Fibroblast of skin of abdomen (primary cell): ENCODE measurements around the gene PCLO.
"Not testable (repeated sequence)": the region's sequence is repeated elsewhere in the genome, so short reads cannot be mapped to it uniquely, and the experiment has no call there.

Experiments
- DNase-seq: peaks from one replicate; pipeline ENCODE4 v3.0.0-alpha.2; 2013

The PCLO gene

DNA sequence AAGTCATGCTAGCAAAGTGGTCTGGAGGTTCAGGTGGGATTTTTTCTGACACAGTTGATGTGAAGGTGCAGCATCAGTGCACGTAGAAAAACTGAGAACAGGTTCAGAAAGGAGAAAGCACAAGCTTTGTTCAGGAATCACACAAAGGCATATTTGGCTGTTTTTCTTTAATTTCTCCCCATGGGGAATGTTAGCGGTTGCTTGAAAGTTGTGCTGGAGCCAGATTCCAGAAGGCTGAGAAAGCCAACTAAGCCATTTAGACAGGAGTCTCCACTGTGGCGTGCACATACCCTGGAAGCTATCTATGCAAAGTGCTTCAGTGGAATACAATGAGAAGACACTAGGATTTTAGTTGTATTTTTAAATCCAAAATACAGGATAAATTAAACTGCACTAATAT is 201.4 kb downstream of the PCLO start:
- DNase-seq = no peak

DNA sequence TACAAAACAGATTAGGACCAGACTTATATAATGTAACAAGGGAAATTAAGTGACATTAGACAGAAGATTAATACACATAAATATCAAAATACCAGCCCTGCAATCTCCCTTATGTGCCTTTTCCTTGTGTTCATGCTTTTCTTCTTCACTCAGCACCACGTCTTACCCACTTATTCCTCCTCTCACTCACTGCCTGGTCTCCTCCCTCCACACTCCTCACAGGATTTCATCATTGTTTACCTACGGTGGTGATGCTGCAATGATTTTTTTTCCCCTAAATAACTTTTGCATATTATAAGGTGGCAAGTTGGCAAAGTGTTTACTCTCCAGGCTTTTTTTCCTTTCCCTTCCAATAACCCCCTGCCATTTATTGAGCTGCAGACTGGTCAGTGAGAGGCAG is 203.2 kb downstream of the PCLO start:
- DNase-seq = no peak

DNA sequence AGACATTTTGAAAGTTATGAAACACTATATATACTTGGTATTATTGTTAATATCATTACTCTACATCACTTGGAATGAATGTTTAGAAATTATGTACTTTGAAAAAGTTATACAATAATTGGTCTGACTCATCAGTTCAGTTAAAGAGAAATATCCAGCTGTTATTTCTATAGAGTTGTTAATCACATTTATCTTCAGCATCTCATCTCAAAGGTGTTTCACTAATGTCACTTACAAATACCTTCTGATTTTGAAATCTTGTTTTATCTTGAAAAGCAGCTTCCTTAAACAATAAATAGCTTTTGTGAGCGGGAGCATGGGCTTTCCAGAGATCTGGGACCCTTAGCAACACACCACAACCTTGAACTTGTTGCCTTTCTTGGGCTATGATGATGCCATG is 205.2 kb downstream of the PCLO start:
- DNase-seq = no peak

DNA sequence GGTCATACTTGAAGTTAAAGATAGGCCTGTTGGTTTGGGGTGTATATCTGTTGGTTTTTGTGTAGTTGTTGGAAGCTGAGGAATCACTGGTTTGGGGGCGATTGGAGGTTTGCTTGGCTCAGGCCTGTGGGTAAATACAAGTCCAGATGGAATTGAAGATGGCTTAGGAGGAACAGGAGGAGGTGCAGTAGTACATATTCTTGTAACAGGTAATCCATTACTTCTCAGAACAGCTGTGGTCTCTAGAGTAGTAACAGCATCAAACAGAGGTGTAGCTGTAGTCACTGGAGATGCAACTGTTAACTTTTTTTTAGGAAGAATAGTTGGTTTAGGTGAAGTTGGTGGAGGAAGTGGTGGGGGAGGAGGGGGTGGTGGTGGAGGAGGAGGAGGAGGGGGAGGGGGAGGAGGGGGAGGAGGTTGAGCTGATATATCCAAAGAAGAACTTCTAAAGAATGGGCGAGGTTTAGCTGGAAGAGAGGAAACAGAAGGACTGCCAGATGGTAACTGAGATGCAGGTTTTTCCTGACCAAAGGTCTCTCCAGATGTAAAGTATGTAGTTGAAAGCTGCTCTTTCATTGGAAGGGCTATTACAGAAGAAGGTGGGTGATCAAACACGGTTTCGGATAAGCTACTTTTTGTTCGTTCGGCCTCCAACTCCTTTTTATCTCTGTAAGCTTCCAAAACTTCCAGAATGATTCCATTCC is 209.2 kb downstream of the PCLO start:
- no peak for DNase-seq

DNA sequence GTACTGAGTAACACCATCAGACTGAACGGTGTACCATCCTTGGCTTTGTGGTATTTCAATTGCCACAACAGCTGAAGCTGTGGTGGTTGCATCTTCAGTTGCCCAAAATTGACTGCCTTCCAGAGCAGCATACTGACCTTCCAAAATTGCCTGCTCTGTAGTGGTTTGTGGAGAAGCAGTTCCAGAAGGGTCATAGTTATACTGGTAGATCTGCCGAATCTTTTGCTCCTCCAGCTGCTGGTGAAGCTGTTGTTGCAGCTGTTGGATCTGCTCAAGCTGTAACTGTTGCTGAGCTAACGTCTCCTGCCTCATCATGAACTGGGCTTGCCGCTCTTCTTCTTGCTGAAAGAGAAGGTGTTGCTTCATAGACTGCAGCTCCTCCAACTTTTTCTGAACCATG is 212.2 kb downstream of the PCLO start:
- DNase-seq = no peak

DNA sequence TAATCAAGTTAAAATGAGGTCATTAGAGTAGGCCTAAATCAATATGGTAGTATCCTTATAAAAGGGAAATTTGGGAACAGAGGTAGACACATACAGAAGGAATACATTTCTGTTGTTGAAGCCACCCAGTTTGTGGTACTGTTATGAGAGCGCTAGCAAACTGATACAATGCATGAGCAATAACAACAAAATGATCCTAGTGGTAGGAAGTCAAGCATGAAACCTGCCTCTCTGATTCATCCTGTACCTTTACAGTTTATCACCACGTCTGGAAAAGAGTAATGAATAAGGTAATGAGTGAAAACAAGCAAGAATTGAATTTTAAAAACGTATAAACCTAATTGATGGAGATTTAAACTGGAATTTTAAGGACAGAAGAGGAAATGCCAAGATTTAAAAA is 217.2 kb downstream of the PCLO start:
- DNase-seq = no peak

DNA sequence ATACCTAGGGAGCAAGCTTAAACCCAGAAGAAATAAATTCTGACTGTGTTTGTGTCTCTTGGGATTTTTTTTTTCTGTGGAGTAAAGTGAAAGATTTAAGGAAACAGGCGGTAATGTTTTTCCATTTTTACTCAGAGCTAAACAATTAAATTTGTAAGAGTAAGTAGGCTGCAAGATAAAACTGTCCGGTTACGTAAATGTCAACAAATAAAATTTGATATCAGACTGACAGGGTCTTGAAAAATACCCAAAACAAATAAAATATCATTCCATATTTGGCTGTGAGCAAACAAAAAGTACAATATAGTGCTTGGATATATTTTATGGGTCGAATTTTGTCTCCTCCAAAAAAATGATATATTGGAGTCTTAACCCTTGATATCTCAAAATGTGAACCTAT is 217.6 kb downstream of the PCLO start:
- DNase-seq = no peak

DNA sequence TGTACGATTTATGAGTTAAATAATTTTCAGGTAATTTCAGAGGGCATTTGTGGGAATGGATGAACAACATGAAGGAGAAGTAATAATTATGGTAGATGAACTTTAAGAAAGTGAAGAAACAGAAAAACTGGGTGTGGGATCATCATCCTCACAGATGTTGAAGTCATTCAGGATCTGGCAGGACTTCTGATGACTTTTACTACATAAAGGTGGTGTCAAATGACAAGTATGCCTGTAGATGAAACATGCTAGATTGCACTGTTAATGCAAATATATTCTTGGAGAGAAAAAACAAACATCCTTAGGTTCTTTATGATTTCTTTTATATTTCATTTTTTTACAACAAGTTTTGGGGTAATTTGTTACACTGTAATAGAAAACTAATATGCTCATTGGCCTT is 230.2 kb downstream of the PCLO start:
- DNase-seq = no peak

DNA sequence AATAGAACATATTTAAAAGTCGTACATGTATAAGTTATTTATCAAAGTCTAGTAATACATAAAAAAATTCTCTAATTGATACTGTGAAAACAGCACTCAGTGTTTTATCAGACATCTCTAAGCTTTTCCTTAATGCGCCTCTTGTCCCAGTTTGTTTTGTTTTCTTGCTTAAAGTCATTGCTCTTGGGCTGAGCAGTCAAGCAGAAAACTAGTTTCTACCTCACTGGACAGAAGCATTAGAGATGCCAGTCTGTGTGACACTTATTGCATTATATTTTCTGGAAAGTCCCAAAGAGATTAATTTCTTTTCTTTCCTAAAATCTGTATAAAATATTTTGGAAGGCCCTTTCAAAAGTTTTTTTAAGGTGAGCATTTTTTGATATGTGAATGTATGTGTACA is 236.2 kb downstream of the PCLO start:
- DNase-seq = no peak

DNA sequence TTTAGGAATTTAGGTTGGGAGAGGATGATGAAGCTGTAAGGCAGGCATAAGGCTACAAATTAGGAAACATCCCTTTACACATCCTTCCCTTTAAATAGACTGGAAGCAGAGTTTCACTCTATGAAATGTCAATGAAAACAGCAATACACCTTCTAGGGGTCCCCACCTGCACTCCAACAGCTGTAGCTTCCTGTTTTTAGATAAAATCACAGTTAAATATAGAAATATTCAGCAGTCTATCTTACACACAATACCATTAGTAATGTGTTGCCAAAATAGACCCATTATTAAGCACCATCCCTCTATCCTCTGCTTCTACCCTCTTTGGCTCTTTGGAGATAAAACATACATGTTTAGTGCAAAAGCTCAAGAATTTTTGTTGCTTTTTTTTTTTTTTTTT is 237.4 kb downstream of the PCLO start:
- no peak for DNase-seq

DNA sequence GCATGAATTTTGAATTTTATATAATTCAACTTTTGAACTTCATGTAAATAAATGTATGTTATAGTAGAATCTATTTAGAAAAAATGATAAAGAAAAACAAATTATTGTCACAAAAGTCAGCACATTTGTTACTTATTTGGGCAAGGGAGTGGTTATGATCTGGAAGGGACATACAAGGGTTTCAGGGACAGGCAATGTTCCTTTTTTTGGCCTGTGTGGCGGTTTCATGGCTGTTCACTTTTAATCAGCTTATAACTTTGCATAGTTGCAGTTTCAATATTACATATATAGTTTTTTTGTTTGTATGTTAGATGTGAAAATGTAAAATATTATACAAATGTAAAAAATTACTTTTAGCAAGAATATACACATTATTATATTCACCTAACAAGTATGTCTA is 256.2 kb downstream of the PCLO start:
- DNase-seq = no peak

DNA sequence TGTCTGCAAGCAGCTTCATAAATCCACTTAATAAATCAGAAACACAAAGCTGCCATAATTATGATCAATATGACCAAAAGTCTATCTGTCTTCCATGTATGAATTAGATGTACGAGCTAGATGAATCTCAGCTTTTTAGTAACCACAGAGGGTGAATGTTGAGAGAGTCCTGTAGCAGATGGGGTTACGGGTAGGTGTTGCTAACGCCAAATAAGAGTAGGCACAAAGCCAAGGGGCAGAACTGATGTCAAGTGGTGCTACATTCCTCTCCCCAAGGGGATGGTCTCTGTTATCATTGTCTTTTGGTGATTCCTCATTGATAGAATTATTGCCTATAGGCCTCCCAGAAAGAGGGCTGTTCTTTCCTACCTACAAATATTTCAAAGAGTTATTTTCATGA is 257.8 kb downstream of the PCLO start:
- DNase-seq = no peak

DNA sequence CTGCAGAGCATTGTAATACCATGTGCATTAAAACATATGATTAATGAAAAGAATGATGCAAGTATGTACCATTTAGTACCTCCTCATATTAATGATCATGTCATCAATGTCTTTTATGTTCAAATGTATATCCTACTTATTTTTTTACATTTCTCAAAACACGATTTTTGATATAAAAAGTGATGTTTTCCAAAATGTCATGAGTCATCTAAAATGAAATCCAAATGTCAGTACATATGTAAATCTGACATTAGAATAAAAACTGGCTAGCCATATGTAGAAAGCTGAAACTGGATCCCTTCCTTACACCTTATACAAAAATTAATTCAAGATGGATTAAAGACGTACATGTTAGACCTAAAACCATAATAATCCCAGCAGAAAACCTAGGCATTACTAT is 261.6 kb downstream of the PCLO start:
- DNase-seq = not testable (repeated sequence)

DNA sequence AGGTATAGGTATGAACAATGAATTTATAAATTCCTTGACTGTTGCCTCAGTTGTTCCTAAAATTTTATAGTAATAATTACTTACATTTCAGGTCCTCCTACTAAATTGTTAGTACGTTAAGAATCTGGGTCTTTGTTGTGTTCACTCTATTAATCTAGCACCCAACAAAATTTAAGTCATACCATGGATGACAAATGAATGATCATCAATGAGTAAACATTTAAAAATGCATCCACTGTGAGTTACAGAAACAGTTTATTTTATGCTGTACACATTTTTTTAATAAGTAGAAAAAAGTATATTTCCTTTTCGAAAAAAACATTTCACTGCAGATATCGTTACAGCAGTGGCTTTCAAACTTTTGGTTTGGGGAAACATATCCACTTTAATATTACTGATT is 265.2 kb downstream of the PCLO start:
- DNase-seq = no peak

DNA sequence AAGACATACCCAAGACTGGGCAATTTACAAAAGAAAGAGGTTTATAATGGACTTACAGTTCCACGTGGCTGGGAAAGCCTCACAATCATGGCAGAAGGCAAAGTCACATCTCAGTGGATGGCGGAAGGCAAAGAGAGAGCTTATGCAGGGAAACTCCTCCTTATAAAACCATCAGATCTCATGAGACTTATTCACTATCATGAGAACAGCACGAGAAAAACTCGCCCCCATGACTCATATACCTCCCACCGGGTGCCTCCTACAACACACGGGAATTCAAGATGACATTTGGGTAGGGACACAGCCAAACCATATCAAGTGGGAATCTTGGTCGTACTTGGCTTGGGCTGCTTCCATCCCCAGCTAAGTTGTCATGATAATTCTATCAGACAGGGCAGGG is 268.3 kb downstream of the PCLO start:
- not testable (repeated sequence) for DNase-seq

DNA sequence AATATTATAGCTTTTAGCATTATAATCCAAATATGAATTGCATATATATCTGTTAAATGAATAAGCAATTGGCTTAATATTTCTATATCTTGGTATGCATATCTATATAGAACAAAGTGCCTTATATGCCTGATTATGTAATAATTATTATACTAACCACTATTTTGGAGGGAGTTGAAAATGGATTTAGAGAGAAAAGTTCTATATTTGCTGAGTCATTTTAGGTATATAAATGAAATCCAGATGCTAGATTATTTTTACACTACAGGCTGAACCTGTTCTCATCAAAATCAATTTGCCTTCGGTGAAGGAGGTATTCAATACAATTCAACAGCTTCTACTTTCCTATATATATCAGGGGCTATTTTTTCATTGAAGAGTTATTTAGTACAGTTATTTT is 276.4 kb downstream of the PCLO start:
- DNase-seq = no peak

DNA sequence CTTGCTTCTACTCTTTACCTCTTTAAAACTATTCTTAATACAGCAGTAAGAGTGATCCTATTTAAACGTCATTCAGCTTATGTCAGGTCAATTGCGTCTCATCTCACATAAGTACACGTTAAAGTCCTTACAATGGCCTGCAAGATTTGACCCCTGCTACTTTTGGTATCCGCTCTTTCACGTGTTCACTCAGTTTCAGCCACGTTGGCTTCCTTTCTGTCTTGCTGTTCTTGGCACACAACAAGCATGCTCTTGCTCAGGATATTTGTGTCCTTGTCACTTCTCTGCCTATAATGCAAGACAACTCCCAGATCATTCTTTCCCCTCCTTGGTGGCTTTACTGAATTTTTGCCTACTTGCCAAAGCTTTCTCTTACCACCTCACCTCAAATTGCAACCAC is 296.8 kb downstream of the PCLO start:
- DNase-seq = no peak

DNA sequence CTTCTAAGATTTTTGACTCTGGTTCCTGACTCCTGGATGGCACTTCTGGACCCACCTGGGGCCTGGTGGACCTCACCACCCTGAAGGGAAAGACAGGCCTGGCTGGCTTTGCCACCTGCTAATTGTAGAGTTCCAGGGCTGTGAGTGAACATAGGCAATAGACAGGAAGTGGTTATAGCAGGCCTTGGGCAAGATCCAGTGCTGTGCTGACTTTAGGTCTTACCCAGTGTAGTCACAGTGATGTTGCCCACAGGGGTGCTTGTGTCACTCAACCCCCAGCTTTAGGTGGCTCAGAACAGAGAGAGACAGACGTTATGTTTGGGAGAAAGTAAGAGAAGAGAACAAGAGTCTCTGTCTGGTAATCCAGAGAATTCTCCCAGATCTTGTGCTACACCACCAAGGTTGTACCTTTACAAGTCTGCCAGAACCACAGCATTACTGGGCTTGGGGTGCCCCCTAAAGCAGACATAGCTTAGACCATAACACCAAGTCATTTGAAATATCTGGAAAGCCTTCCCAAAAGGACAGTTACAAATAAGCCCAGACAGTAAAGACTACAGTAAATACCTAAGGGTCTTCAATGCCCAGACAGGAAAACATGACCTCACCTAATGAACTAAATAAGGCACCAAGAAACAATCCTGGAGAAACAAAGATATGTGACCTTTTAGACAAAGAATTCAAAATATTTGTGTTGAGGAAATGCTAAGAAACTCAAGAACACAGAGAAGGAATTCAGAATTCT is 303.4 kb downstream of the PCLO start:
- DNase-seq = peak; percentile 10

DNA sequence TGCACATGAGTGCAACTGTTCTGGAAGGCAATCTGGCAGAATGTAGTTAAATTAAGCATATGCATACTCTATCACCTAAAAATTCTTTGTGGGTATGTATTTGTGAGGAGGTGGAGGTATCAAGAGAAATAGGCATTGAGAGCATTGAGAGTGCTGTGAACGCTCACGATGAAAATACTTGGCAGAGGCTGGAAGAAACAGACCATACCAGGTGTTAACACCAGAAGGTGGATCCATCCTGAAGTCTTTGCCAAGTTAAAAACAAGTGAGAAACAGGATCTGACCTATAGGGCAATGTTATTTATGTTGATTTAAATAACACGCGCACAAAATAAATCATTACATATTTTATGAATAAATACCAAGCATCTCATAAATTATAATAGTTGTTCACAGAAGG is 311.6 kb downstream of the PCLO start:
- DNase-seq = no peak

DNA sequence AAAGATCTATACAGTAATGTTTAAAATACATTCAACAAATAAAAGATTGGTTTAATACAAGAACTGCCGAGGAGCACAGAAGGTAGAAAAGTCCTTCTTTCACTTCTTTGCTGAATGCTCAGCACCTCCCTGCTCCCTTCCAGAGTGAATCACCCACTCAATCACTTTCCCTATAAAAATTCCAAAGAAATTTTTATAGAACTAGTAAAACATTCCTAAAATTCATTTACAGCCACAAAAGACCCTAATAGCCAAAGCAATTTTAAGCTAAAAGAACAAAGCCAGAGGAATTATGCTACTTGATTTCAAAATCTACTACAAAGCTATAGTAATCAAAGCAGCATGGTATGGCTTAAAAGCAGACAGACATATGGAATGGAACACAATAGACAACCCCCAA is 320.9 kb downstream of the PCLO start:
- DNase-seq = peak; percentile 31

DNA sequence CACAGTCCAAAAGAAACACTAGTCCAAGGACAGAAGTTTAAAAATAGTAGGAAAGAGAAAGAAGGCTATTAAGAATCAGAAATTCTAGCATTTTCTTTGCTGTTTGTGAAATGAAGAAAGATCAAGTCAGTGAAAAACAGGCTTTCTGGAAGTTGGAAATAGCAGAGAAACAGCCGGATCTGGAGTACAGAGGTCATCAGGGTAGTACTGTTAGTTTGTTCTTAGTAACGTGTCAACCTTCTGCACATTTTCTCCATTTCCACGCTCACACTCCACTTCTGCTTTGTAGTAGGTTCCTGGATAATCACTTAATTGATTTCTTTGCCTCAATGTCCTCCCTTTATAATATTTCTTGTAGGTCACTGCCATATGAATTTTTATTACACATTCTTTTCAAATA is 322.6 kb downstream of the PCLO start:
- DNase-seq = no peak

DNA sequence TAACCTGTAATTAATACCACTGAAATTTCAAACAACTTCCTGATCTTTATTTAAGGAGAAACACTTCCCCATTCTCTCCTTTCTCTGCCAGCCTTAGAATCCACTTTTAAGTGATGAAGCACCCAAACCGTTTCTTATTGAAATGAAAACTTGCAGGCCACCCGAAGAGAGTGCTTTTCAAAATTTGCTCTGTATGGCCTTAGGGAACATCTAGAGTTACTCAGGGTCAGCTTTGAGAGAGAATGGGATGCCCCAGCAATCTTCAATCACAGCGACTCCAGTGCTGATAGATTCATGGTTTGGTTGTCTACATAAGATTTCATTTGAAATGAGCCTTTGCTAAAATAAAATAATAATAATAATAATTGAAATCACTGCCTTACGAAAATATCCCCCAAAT is 323.1 kb downstream of the PCLO start:
- no peak for DNase-seq

DNA sequence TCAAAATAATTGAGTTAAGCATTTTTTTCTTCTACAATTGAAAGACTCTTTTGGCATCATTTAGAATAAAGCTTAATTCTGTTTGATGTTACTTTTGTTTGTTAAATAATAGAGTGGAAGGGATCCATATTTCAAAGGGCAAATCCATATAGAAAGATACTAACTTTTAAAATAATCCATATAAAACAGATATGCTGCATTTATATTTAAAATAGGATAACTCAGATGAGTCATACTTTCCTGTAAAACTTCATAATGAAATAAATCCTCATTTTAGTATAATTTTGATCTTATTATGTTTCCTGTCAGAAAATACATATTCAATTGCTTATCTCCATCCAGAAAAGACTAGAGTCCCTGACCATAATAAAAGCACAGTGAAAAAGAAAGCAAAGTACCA is 323.6 kb downstream of the PCLO start:
- DNase-seq = no peak

DNA sequence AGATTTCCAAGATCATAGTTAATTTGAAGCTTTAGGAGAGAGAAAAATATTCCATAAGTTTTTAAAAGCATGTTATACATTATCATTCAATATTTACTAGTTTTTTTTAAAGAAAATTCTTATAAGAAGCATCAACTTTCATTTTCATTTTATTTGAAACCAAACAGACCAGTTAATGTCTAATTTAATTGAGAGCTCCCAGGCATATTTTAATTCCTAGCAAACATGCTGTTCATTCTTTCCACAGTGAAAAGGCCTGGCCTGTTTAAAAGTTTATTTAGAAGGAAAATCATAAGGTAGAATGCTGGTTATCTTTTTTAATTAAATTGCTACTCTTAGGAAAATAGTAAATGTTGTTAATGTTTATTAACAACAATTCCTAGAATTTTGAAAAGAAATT is 324.4 kb downstream of the PCLO start:
- DNase-seq = no peak

DNA sequence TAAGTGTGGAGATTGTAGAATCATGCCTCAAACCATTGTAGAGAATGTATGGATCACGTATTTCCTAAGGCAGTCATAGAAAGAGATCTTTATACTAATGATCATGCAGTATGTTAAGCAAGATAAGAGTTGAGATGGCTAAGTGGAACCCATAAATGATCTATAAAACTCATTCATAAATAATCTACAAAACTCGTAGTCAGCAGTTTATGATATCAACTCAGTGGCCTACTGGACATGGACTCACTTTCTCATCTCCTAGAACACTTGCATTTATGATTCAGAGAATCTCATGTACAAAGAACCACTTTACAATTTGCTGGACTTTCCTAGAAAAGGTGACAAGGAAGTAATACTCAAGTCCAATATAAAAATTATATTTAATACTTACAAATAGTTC is 339.6 kb downstream of the PCLO start:
- DNase-seq = no peak
